OCI-LY1 (cell line): ENCODE measurements around the gene SYNM.

ENCODE experiments used
- CTCF ChIP-seq: fragments of 200-600 bp; sonication (generic), shearing (Covaris generic); IDR thresholded peaks from 2 replicates; pipeline ENCODE4 v1.5.1; 2017; ENCODE audit warnings: mild to moderate bottlenecking, antibody characterized with exemption, low read length, moderate library complexity, mixed read lengths
- EZH2 ChIP-seq: fragments of 200-600 bp; sonication (generic), shearing (Covaris generic); IDR thresholded peaks from 2 replicates; pipeline ENCODE4 v1.8.0; 2017; ENCODE audit warnings: borderline replicate concordance, mixed run types, mild to moderate bottlenecking, antibody characterized with exemption, low read length, moderate library complexity, mixed read lengths

- no peak for TF ChIP-seq CTCF
- TF ChIP-seq EZH2 = no peak
These were observed 22.9 kb downstream of the SYNM start for GRCh38 chr15:99127773-99128172.
